ENCODE results near the gene GLI2.

GLI2 gene

DNA sequence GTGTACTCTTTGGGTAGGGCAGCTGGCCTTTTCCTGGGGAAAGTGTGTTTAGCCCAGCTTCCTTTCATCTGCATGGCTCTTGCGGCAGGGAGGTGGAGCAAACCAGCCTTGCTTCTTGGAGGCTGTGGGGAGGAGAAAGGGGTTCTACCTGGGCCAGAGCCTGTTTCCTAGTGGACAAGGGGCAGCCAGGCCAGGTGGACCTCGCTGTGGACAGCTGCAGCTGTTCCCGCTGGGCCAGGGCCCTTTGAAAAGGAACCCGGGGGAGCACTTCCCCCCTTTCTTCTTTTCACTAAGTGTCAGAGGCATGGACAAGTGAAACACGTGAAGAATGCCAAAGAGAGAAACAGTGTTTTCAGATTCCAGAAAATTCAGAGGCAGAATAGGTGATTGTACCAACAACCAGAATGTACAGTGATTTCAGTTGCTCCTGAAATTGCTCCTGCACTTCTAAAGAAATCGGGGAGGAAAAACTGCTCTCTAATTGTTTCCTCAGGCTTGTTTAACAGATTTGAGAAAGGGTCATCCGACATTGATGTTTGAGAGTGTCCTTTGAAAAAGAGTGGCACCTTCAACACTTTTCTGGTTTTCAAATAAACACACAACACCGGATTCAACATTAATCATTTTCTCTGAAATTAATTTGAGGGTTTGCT lies 3.9 kb downstream of the GLI2 start:
- DNase-seq = no peak

DNA sequence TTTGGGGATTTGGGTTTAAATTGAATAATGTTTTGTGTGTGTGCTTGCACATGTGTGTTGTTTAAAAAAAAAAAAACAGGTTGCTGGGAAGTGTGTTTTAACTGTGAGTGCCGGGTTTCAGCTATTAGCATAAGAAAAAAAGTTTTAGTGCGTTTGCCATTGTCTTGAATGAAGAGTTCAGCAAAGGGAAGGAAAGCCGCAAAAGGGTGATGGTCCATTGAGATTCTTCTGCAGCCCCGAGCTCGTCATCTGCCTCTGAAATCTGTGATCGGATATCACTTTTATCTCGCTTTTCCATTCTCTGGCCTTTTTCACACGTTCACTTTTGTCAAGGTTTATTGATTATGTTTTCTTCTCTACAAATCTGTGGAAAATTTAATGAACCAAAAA lies 4.7 kb downstream of the GLI2 start:
- DNase-seq = no peak

DNA sequence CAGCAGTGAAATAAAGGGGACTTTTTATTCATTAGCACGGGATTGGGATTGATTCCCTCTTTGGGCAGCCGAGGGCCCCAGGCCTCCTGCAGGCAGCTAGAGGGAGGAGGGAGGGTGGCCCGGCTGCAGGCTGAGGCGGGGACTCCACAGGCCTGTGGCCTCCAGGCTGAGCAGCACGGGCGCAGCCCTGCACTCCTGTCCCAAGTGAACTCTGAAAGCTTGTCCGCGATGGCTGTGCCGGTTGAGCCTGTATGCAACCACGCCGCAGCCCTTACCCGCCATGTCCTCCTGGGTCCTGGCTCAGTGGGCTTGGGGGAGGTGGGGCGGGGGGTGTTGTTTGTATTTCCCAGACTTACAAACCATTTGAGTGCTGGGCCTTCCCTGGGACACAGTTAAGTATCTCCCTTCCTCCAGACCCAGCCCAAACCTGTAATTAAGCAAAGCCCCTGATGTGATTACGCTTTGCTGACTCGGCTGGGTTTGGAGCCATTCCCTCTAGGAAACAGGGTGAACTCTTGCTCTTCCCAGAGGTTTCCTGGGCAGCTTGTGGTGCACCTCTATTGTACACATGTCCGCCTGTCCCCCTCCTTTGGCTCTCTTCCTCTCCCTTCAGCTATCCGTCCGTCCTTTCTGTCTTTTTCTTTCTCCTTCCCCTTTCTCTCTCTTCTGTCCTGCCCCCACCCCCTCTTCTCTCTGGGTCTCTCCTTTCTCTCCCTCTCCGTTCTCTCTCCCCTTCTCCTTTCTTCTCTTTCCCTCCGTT lies 5.3 kb downstream of the GLI2 start:
- DNase-seq = no peak

DNA sequence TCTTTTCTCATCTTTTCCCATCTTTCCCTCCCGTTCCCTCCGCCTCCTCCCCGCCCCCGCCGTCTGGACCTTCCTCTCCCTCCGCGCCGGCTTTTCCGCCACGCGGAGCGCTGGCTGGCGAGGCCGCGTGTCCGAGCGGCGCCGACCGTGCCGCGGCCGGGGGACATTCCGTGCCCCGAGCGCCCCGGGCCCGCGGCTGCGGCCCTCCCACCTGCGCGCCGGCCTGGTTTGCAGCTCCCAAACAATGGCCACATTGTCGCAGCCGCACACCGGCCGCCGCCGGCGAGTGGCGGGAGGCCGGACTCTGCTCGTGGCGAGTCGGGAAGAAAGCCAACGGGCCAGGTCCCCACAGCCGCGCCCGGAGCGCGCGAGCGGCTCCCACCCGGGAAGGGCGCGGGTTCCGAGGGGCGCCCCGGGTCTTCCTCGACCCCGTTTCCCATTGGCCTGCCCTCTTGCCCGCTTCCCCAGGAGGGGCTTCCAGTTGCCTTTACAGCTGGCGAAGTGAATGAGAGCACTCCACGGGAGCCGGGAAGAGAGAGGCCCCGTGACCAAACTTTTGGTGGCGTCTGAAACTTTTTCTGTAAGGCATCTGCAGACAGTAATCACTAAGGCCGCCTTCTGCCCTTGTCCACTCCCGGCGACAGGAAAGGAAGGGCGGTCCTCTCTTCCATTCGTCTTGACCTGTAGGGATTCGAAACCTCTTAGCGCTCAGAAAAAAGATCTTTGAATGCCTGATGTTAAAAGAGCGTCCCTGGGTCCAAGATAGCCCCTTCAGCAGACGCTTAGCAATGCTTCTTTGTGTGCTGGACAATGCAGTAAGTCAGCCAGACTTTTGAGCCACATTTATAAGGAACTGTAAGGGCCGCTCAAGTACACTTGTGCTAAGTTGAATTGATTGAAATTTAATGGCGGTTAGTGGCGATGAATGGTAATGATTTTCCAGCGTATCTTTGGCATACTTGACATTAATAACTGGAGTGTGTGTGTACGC lies 6.2 kb downstream of the GLI2 start:
- no peak for DNase-seq

DNA sequence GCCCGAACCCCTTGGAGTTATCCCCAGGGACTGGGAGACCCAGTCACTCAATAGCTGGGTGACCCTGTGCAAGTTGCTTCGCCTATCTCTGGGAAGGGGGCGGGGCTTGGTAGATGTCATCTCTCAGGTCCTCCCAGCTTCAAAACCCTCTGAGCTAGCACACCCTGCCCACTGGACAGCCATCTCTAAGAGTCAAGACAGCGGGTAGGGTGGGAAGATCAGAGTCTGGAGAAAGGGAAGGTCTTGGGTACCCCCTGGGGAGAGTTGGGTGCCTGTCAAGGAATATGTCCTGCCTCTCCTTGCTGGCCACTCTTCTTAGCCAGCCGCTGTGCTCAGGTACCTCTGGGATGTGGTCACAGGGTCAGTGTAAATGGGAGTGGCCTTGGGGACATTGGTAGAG lies 8.0 kb downstream of the GLI2 start:
- DNase-seq = no peak

DNA sequence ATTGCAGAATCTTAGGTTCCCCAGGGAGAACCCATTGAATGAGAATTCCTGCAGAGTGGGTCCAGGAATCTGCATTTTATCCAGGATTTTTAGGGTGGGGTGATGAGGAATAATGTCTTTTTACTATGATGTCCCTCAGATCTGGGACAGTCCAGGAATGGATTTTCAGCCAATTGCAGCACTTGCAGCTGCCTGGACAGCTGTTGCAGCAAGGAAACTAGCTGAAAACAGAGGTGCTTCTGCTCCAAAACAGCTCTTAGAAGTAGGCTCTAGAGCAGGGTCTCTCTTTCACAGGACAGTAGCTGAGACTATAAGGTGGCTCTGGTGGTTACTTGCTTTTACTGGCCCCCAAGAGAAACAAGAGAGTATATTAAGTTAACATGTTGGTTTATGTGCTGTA lies 9.1 kb downstream of the GLI2 start:
- DNase-seq = no peak

DNA sequence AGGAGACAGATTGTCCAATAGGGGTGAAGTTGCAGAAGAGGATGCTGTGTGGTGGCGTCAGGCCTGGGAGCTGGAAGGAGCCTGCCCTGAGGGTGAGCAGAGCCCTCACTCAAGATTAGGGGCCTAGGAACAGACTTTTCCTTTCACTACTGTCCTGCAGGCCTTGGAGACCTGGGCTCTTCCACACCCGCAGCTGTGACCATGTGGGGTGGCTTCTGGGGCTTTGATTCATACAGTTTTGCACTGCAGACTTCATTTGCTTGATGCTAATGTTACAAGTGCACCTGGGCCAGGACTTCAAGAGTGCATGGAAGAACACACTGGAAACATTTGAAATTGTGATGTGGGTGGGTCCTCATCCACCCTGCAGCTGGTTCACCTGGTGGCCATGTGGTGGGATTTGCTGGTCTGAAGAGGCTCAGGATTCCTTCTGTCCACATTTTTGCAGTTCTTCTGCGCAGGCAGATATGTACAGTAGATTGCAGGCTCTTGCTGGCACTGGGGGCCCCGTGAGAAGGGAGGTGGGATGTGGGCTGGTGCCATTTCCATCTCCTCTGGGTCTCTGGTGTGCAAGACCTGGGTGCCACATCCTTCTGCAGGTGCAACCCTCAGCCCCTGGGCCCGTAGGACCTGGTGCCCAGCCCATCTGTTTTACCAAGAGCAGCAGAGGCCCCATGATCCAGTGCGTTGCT lies 9.9 kb downstream of the GLI2 start:
- DNase-seq = no peak

DNA sequence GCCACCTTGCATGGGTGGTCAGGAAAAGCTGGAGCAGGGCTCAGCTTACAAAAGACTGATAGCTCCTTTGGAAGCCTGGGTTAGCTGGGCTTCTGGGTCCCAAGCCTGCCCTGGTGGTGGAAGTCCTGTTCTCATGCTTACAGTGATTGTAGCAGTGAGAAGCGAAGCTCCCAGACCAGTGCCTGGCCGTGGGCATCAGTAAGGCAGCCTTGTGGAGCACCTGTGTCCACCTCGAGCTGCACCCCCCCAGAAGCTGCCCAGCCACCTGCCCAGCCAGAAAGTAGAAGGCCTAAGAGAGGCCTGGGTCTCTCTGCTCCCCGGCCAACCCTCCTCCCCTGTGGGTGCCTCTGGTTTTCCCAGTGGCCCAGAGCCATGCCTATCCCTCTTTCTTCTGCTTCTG lies 10.5 kb downstream of the GLI2 start:
- DNase-seq = no peak

DNA sequence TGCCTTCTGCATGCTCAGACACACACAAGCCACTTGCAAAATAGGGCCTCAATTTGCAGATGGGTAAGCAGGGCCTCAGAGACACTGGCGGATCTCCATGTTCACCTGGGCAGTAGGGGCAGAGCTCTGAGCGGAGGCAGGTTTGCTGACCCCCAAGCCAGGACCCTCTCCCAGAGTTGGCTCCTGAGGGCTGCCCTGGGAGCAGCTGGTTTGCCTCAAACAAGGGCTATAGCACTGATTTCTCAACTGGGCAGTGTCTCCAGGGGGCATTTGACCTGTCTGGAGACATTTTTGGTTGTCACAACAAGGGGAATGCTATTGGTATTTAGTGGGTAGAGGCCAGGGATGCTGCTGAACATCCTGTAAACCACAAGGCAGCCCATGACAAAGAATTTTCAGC lies 11.6 kb downstream of the GLI2 start:
- DNase-seq = no peak

DNA sequence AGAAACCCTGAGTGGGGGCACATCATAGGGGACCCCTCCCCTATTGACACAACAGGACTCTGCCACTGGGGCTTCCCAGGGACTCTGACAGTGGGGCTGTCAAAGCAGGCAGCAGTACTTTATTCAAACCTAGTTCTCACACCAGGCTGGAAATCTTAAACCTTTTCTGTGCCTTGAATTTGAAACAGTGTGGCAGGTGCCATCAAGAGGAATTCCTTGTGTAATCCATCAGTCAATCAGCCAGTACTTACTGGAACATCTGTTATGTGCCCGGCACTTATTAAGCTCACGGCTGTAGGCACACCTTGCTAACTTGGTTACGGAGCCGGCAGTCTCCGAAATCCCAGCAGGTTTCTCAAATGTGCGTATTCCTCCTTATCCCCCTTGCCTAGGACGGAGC lies 12.0 kb downstream of the GLI2 start:
- no peak for DNase-seq

DNA sequence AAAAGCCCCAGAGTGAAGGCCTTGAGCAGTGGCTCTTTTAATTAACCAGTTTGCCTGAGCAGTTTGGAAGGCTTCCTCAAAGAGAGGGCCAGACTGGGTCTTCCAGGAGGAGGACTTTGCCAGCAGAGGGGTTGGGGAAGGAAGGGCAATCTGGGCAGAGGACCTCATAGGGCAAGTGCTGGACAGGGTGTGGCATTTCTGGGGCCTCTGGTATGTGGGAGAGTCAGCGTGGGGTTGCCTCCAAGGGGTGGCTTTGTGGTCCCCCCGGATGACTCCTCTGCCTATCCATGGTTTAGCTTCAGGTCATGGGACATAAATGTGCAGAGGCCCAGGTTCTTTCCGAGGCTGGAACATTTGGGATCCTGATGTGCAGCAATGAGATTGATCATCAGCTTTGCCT lies 12.6 kb downstream of the GLI2 start:
- no peak for DNase-seq

DNA sequence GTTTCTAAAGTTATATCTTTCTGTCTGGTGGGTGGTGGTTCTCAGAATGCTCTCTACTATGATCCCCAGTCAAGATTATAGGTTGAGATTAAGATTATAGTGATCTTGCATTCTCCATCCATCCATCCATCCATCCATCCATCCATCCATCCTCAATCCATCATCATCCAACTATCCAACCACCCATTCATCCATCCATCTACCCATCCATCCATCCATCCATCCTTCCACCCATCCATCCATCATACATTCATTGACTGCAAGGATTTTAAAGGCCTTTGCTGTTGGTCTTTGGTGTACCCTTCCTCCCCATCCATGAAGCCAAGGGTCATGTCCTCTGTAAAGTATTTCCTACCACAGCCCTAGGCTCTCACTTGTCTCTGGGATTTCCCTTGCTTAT lies 13.1 kb downstream of the GLI2 start:
- DNase-seq = no peak

DNA sequence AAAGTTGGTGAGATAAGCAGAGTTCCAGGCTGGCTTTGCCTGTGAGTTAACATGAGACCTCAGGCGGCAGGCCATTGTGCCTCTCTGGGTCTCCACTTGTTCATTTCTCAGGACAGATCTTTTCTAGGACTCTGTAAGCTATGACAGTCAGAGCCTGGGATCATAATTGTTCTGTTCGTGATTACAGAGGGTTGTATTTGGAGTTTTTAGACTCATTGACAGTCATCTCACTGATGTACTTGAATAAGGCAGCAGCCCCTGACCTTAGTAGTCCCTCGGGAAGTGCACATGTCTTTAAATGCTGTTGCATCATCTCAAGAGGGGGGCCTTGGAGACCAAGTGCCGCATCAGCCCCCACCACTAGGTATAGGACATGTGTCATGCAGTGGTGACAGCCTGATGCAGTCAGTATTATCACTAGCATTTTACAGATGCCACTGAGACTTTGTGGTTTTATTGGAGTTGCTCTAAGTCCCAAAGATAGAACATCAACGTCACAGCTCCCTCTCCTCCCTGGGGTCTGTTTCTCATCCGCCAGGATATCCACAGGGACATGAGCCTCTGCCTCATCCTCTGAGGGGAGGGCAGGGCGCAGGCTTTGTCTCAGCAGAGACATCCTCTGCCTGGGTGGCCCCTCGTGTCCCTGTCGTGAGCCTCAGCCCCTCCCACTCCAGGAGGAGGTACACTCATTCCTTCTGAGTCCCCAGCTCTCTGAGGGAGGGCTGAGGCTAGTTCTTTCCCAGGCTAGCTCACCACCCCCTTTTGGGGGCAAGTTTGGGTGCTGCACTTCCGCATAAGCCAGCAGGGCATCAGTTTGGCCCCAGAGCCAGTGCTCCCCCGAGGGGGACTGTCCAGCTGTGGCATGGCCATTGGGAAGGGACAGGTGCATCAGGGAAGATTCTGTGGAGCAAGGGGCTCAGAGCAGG lies 14.1 kb downstream of the GLI2 start:
- no peak for DNase-seq

DNA sequence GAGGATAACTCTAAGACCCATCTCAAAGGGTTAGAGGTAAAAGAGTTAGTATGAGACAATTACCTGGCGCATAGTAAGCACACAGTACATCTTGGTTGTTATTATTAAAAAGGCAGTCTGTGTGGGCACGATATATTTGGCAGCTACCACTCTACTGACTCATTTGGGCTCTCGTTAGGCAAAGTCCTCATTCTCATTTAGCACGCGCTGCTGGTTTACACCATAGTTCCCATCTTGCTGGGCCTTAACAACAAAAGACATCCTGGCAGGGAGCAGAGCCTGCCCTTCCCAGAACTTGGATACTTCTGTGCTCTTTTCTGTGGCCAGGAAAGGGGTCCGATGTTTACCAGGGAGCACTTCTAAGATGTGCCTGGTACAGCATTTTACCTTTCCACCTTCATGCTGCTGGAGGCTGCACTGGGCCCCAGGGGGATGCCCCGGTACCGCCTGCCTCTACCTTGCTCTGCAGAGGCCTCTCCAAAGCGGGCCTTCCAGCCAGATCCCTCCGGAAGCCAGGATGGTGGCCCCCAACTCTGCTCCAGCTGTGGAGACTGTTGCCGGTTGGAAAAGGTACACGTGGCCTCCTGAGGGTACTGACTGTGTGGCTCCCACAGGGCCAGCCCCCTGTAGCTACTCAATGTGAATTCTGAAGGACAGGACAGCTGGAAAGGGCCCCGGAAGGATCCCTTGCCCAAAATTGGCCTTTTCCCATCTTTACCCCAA lies 15.0 kb downstream of the GLI2 start:
- no peak for DNase-seq

DNA sequence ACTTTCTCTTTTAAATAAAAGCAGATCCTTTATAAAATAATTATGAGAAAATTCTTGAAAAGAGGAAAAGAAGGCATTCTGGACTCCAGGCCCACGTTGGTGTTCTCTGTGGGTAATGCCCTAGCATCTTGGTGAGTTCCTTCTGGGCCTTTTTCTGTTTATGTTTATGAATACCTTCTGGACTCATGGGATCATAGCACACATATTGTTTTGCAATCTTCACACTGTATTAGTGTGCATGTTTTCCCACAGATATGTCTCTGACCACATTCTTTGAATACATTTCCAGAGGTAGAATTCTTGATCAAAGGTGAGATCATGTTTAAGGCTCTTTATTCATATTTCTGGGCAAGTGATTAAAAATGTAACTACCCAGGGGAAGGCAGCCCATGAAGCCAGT lies 15.9 kb downstream of the GLI2 start:
- DNase-seq = no peak

DNA sequence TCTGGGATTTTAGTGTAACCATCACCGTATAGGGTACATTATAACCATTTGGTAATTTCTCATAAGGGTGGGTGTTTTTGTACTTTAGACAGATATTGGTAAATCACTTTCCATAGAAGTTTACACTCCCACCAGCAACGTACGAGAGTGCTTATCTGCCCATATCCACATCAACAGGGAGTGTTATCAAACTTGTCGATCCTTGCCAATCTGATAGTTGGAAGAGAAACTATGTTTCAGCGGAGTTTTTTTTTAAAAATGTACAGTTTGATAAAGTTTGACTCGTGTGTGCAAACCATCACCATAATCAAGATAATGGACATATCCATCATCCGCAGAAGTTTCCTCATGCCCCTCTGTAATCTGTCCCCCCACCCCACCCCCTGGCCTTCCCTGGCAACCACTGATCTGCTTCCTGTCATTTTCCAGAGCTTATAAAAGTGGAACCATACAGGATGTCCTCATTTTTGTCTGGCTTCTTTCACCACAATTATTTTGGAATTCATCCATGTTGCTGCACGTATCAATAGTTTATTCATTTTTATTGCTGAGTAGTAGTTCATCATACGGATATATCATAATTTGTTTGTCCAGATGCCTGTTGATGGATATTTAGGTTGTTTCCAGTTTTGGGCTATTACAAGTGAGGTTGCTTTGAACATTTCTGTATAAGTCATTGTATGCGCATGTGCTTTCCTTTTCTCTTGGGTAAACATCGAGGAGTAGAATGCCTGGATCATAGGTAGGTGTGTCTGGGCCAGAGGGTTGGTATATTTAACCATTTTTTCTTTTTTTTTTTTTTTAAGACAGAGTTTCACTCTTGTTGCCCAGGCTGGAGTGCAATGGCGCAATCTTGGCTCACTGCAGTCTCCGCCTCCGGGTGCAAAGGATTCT lies 18.6 kb downstream of the GLI2 start:
- DNase-seq = no peak

DNA sequence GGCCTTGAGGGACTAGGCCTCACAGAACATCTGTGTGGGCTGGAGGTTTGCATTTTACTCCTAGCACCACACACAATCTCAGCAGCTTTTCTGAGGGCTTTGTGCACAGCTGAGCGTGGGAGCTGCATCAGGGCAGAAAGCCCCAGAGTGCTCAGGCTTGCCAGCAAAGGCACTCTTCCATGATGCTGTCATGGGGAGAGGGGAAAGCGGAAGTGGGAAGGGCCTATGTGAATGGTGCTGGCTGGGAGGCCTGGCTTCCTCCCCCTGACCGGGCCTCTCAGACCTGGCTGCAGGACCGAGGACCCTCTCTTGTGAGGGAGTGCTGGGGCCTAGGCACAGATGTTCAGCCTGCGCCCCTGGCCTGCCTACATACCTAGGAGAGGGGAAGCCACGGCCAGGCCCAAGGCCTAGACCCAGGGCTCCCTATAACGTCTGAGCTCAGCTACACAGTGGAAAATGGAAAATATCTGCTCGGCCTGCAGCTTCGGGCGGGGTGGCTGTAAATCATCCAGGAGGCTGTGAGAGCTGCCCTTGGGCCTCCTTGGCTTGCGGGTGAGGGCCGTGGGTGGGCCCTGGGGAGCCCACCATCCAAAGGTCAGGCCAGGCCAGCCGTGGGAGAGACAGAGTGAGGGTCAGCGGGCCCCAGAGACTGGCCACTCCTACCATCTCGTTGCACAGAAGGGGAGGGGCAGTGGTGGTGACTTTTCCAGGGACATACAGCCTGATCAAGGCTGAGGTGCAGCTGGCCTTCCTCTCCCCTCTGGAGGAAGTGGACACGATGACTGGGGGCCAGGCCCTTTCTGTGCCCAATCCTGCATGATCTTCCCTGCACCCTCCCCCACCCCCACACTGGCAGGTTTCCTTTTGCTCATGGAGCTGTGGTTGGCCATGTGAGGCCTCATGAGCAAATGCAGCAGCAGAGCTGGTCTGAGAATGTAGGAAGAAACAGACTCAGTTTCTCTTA lies 22.8 kb downstream of the GLI2 start:
- DNase-seq = no peak

DNA sequence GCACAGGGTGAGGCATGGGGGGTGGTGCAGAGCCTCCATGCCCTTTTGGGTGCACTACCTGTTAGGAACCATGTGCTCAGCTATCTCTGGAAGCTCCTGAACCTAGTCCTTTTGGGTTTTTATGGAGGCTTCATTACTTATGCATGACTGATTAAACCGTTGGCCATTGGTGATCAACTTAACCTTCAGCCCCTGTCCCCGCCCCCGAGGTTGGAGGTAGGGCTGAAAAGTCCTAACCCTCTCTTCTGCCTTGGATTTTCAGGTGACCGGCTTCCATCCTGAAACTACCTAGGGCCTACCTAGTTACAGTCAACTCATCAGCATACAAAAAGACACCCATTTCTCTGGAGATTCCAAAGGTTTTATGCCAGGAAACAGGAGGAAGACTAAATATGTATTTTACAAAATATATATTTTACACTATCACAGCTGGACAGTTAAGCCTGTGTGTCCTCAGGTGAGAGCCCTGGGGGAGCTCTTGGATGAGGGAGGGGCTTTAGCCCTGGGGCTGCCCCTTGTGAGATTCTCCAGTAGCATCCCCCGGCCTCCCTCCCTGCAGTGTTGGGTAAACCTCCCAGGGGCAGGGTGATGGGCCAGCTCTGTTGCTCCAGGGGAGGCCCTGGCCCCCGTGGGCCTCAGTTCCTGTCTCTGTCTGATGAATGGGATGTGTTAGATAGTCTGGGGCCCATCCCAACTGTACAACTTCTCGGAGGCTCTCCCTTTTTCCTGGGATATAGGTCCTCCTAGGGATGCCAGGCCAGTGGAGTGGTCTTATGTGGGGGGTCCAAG lies 24.1 kb downstream of the GLI2 start:
- no peak for DNase-seq

Measured in activated naive CD4-positive, alpha-beta T cell (primary cell).